GM19025 (cell line): ENCODE data around the gene ERGIC2.
"Not testable (repeated sequence)": the region's sequence is repeated elsewhere in the genome, so short reads cannot be mapped to it uniquely, and the experiment has no call there.

Experiments used
- ATAC-seq: cut with Tn5 transposase; IDR thresholded peaks from one replicate; pipeline ENCODE4 v1.9.1; 2021; ENCODE audit warnings: mild to moderate bottlenecking, low read depth, moderate library complexity; ENCODE audit not compliant: unreplicated experiment

The ERGIC2 gene

GRCh38 chr12:29380536-29381523 is at the start of gene ERGIC2:
Gene ERGIC2 (minus strand): TSS chr12:29381172. CDS start chr12:29371633, 9,539 bp downstream.
- ATAC-seq, result peak; percentile 86

GRCh38 chr12:29430716-29431044 is 49.7 kb upstream of the ERGIC2 start:
- no peak for ATAC-seq

- ATAC-seq, result no peak
Observed at GRCh38 chr12:29429999-29430715, 49.2 kb upstream of the ERGIC2 start.

GRCh38 chr12:29428633-29429032 is 47.7 kb upstream of the ERGIC2 start:
- peak; percentile 31 for ATAC-seq

- peak; percentile 96 for ATAC-seq
Observed at GRCh38 chr12:29427964-29428363, 47.0 kb upstream of the ERGIC2 start.

- ATAC-seq, result no peak
Observed at GRCh38 chr12:29426498-29426897, 45.5 kb upstream of the ERGIC2 start.

- ATAC-seq, result no peak
Observed at GRCh38 chr12:29425722-29426121, 44.8 kb upstream of the ERGIC2 start.

GRCh38 chr12:29416748-29417147 is 35.8 kb upstream of the ERGIC2 start:
- ATAC-seq, result no peak

GRCh38 chr12:29415111-29415510 is 34.1 kb upstream of the ERGIC2 start:
- ATAC-seq, result no peak

- ATAC-seq, result no peak
Observed at GRCh38 chr12:29414368-29414767, 33.4 kb upstream of the ERGIC2 start.

- no peak for ATAC-seq
Observed at GRCh38 chr12:29405561-29405960, 24.6 kb upstream of the ERGIC2 start.

- no peak for ATAC-seq
Observed at GRCh38 chr12:29403991-29404390, 23.0 kb upstream of the ERGIC2 start.

- ATAC-seq, result no peak
Observed at GRCh38 chr12:29402437-29402836, 21.5 kb upstream of the ERGIC2 start.

- ATAC-seq, result no peak
Observed at GRCh38 chr12:29398495-29398894, 17.5 kb upstream of the ERGIC2 start.

- ATAC-seq, result no peak
Observed at GRCh38 chr12:29396774-29397173, 15.8 kb upstream of the ERGIC2 start.

- ATAC-seq, result no peak
Observed at GRCh38 chr12:29395356-29395755, 14.4 kb upstream of the ERGIC2 start.

- not testable (repeated sequence) for ATAC-seq
Observed at GRCh38 chr12:29390419-29390818, 9.4 kb upstream of the ERGIC2 start.

- ATAC-seq, result no peak
Observed at GRCh38 chr12:29389295-29389919, 8.4 kb upstream of the ERGIC2 start.

GRCh38 chr12:29386084-29386680 is 5.2 kb upstream of the ERGIC2 start:
- ATAC-seq, result not testable (repeated sequence)

- ATAC-seq, result not testable (repeated sequence)
Observed at GRCh38 chr12:29385194-29385593, 4.2 kb upstream of the ERGIC2 start.

GRCh38 chr12:29382251-29382650 is 1.3 kb upstream of the ERGIC2 start:
- no peak for ATAC-seq
